ENCODE results near the gene ANO8.

The ANO8 gene

DNA sequence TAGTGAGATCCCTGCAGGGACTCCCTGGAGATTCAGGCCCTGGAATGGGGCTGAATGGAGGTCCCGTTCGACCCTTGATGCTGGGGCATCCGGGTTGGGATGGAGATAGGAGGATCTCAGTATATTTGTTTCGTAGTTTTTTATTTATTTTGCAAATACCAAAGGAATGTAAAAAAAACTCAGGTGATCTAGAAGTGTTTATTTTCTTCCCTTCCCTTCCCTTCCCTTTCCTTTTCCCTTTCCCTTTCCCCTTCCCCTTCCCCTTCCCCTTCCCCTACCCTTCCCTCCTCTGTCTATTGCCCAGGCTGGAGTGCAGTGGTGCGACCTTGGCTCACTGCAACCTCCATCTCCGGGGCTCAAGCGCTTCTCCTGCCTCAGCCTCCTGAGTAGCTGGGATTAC lies 7.2 kb upstream of the ANO8 start:
- TF ChIP-seq, protein P1, sequence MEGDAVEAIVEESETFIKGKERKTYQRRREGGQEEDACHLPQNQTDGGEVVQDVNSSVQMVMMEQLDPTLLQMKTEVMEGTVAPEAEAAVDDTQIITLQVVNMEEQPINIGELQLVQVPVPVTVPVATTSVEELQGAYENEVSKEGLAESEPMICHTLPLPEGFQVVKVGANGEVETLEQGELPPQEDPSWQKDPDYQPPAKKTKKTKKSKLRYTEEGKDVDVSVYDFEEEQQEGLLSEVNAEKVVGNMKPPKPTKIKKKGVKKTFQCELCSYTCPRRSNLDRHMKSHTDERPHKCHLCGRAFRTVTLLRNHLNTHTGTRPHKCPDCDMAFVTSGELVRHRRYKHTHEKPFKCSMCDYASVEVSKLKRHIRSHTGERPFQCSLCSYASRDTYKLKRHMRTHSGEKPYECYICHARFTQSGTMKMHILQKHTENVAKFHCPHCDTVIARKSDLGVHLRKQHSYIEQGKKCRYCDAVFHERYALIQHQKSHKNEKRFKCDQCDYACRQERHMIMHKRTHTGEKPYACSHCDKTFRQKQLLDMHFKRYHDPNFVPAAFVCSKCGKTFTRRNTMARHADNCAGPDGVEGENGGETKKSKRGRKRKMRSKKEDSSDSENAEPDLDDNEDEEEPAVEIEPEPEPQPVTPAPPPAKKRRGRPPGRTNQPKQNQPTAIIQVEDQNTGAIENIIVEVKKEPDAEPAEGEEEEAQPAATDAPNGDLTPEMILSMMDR (IDR thresholded peaks at IDR 0.05; ENCODE audit: insufficient read depth, low read depth, low read length, missing control alignments), result no peak
- H3K4me3 ChIP-seq (ENCODE audit: low read depth, low read length), result no peak overlapping the region
- no peak for DNase-seq (ENCODE audit: low read depth)

GRCh38 chr19:17341386-17341785 lies 6.7 kb upstream of the ANO8 start:
- no peak overlapping the region for H3K4me3 ChIP-seq (ENCODE audit: low read depth, low read length)
- DNase-seq (ENCODE audit: low read depth), result no peak
- TF ChIP-seq, protein P1 (IDR thresholded peaks at IDR 0.05; ENCODE audit: insufficient read depth, low read depth, low read length, missing control alignments), result no peak

GRCh38 chr19:17340871-17341357 lies 6.3 kb upstream of the ANO8 start:
- DNase-seq (ENCODE audit: low read depth), result no peak
- no peak overlapping the region for H3K4me3 ChIP-seq (ENCODE audit: low read depth, low read length)
- TF ChIP-seq, protein P1 (IDR thresholded peaks at IDR 0.05; ENCODE audit: insufficient read depth, low read depth, low read length, missing control alignments), result no peak

DNA sequence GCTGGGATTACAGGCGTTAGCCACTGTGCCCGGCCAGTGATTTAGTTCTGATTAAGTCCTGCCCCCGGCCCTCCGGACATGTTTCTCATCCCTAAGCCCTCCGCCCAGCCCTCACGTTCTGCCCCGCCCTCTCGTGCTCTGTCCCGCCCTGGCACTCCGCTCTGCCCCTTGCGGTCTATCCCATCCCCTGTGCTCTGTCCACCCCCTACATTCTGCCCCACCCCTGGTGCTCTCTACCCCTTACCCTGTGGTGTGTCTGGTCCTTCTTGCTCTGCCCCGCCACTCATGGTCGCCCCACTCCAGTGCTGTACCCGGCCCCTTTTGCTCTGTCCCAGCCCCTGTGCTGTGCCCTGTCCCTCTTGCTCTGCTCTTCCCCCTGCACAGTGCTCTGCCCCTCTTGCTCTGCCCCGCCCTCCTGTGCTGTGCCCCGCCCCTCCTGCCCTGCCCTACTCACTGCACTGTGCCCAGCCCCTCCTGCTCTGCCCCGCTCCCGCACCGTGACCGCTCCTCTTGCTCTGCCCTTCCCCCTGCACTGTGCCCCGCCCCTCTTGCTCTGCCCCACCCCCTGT lies 5.7 kb upstream of the ANO8 start:
- TF ChIP-seq, protein P1 (IDR thresholded peaks at IDR 0.05; ENCODE audit: insufficient read depth, low read depth, low read length, missing control alignments), result no peak
- DNase-seq (ENCODE audit: low read depth), result peak; percentile 59
- H3K4me3 ChIP-seq (ENCODE audit: low read depth, low read length), result no peak overlapping the region

DNA sequence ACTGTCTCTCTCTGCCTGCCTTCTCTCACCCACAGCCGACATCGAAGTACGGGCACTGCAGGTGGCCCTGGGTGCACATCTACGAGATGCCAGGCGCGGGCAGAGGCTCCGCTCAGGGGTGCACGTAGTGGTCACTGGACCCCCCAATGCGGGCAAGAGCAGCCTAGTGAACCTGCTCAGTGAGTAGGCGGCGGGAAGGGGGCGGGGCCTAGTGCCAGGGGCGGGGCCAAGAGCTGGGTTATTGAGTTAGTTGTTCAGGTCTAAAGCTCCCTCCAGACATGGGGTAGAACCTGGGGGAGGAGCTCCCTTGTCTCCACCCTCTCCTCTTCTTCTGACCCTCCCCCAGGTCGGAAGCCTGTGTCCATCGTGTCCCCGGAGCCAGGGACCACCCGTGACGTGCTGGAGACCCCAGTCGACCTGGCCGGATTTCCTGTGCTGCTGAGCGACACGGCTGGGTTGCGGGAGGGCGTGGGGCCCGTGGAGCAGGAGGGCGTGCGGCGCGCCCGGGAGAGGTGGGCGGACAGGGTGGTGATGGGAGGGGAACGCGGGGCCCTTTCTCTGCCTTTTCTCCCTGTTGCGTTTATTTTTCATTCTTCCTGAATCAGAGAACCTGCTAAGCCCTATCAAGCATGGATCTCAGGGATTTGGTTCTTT lies 4.6 kb upstream of the ANO8 start:
- TF ChIP-seq, protein P1 (IDR thresholded peaks at IDR 0.05; ENCODE audit: insufficient read depth, low read depth, low read length, missing control alignments), result no peak
- DNase-seq (ENCODE audit: low read depth), result peak; percentile 50
- H3K4me3 ChIP-seq (ENCODE audit: low read depth, low read length), result no peak overlapping the region

GRCh38 chr19:17338433-17339078 lies 3.9 kb upstream of the ANO8 start:
- H3K4me3 ChIP-seq (ENCODE audit: low read depth, low read length), result peak overlapping the region; percentile 82
- TF ChIP-seq, protein P1 (IDR thresholded peaks at IDR 0.05; ENCODE audit: insufficient read depth, low read depth, low read length, missing control alignments), result no peak
- no peak for DNase-seq (ENCODE audit: low read depth)
